HCT116 (cell line): ENCODE data around the gene MTUS2. TPM values are rescaled to one million over a fixed set of nuclear protein-coding genes. Genes with fewer than 3 reads are reported as not detected.

ENCODE experiments used
- ATAC-seq: fragments of 200-7000 bp; cut with Tn5 transposase; 2 replicates; pipeline ENCODE4 v1.9.1; 2020; ENCODE audit warnings: mild to moderate bottlenecking, moderate library complexity
- BruUV-seq: library from RNA; stranded (reverse); fragments of 400-500 nt; replicated peaks from 2 replicates; lab custom pipeline; 2021; lab: Mats Ljungman, UMichigan
- CTCF ChIA-PET: fragments of 300-600 bp; sonication (Branson Sonifier 250); formaldehyde crosslinking; loops from one replicate; lab custom pipeline; 2021; ENCODE audit warnings: antibody characterized with exemption; lab: Charles Lee
- POLR2A ChIA-PET: fragments of 300-600, 350-600 bp; sonication (Branson Sonifier 250); formaldehyde crosslinking; loops from one replicate; lab custom pipeline; 2021; ENCODE audit warnings: antibody characterized with exemption; lab: Charles Lee
- RAD21 ChIA-PET, 2 experiments: fragments of 300-600 bp; sonication (Branson Sonifier 250); formaldehyde crosslinking; loops; one replicate each; lab custom pipeline; 2023; ENCODE audit warnings: low total read pairs in 2 of 2; ENCODE audit not compliant: uncharacterized antibody in 2 of 2, unreplicated experiment in 2 of 2, low non-redundant PET in 1 of 2; lab: Charles Lee
- DNase-seq: peaks from one replicate; pipeline ENCODE4 v3.0.0-alpha.2; 2010; ENCODE audit warnings: low read depth, low spot score
- H2AFZ ChIP-seq: fragments of 200-600 bp; shearing (Covaris generic), sonication (generic); 2 replicates; pipeline ENCODE4 v1.6.1; 2017; ENCODE audit warnings: low read depth, mixed run types, mixed read lengths, antibody characterized with exemption, low read length; ENCODE audit not compliant: poor library complexity, severe bottlenecking
- H3K27ac ChIP-seq: 2 replicates; pipeline ENCODE4 v1.5.1; 2012; ENCODE audit warnings: low read depth, low read length
- H3K27me3 ChIP-seq: fragments of 200-600 bp; sonication (generic); 2 replicates; pipeline ENCODE4 v1.6.1; 2016; ENCODE audit warnings: mixed run types, low read length, mixed read lengths; ENCODE audit not compliant: insufficient read depth
- H3K36me3 ChIP-seq, 2 experiments: fragments of 200-500 bp in 1 of 2; fragments of 200-600 bp in 1 of 2; sonication (Bioruptor generic) in 1 of 2; sonication (generic) in 1 of 2; 2 replicates each; pipeline versions ENCODE4 v1.5.1 to v1.6.1; 2014 to 2016; ENCODE audit warnings: low read length in 2 of 2, inconsistent platforms in 1 of 2, mixed read lengths in 1 of 2, mixed run types in 1 of 2; ENCODE audit not compliant: insufficient read depth in 2 of 2, control insufficient read depth in 1 of 2
- H3K4me1 ChIP-seq, 2 experiments: fragments of 200-600 bp in 1 of 2; sonication (generic) in 1 of 2; 2 replicates each; pipeline versions ENCODE4 v1.5.1 to v1.6.1; 2012 to 2017; ENCODE audit warnings: low read length in 2 of 2, inconsistent platforms in 1 of 2, mild to moderate bottlenecking in 1 of 2, mixed read lengths in 1 of 2, mixed run types in 1 of 2, moderate library complexity in 1 of 2; ENCODE audit not compliant: insufficient read depth in 2 of 2, control insufficient read depth in 1 of 2
- H3K4me2 ChIP-seq: fragments of 200-600 bp; sonication (generic); 2 replicates; pipeline ENCODE4 v1.6.1; 2017; ENCODE audit warnings: mixed run types, low read length, mixed read lengths
- H3K4me3 ChIP-seq, 2 experiments: fragments of 200-600 bp in 1 of 2; sonication (generic) in 1 of 2; replicated peaks in 1 of 2; 2 replicates each; pipeline ENCODE4 v1.5.1; 2011 to 2016; ENCODE audit warnings: low read length in 2 of 2, control low read depth in 1 of 2, low read depth in 1 of 2, mild to moderate bottlenecking in 1 of 2, mixed read lengths in 1 of 2, mixed run types in 1 of 2
- H3K79me2 ChIP-seq: fragments of 200-600 bp; sonication (generic); 2 replicates; pipeline ENCODE4 v1.6.1; 2017; ENCODE audit warnings: mild to moderate bottlenecking, mixed run types, low read length, moderate library complexity, mixed read lengths; ENCODE audit not compliant: insufficient read depth
- H3K9ac ChIP-seq: fragments of 200-600 bp; sonication (generic); 2 replicates; pipeline ENCODE4 v1.6.1; 2016; ENCODE audit warnings: low read length, mixed read lengths
- H3K9me2 ChIP-seq: fragments of 200-600 bp; sonication (generic), shearing (Covaris generic); 2 replicates; pipeline ENCODE4 v1.6.1; 2017; ENCODE audit warnings: mixed run types, mild to moderate bottlenecking, moderate library complexity; ENCODE audit not compliant: insufficient read depth
- H3K9me3 ChIP-seq, 2 experiments: fragments of 200-500 bp in 1 of 2; fragments of 200-600 bp in 1 of 2; sonication (Bioruptor generic) in 1 of 2; sonication (generic) in 1 of 2; 2 replicates each; pipeline ENCODE4 v1.6.1; 2014 to 2017; ENCODE audit warnings: low read length in 2 of 2, mixed read lengths in 2 of 2, inconsistent platforms in 1 of 2, low read depth in 1 of 2, mild to moderate bottlenecking in 1 of 2, mixed run types in 1 of 2, moderate library complexity in 1 of 2; ENCODE audit not compliant: control insufficient read depth in 1 of 2, insufficient read depth in 1 of 2
- H4K20me1 ChIP-seq: fragments of 200-600 bp; sonication (generic), shearing (Covaris generic); 2 replicates; pipeline ENCODE4 v1.6.1; 2017; ENCODE audit warnings: mixed run types, mild to moderate bottlenecking, moderate library complexity; ENCODE audit not compliant: insufficient read depth
- EZH2 ChIP-seq: fragments of 200-600 bp; sonication (generic); IDR thresholded peaks from 2 replicates; pipeline ENCODE4 v1.6.1; 2017; ENCODE audit warnings: antibody characterized with exemption, mixed run types
- FOSL1 ChIP-seq: IDR thresholded peaks from 2 replicates; pipeline ENCODE4 v1.6.1; 2012; ENCODE audit warnings: low read depth
- POLR2A ChIP-seq: IDR thresholded peaks from 2 replicates; pipeline ENCODE4 v1.7.0; 2011; ENCODE audit warnings: borderline replicate concordance; ENCODE audit not compliant: insufficient read depth, insufficient read length; ENCODE audit errors: extremely low read depth
- POLR2AphosphoS5 ChIP-seq: IDR thresholded peaks from 2 replicates; pipeline ENCODE4 v1.6.1; 2011; ENCODE audit warnings: mild to moderate bottlenecking, low read depth, low read length, moderate library complexity
- TCF7L2 ChIP-seq: IDR thresholded peaks from 2 replicates; pipeline ENCODE4 v1.7.0; 2011; ENCODE audit warnings: borderline replicate concordance, inconsistent platforms; ENCODE audit not compliant: insufficient read depth, insufficient read length; ENCODE audit errors: extremely low read depth
- YY1 ChIP-seq: IDR thresholded peaks from 2 replicates; pipeline ENCODE4 v1.6.1; 2011; ENCODE audit warnings: low read length, low read depth, moderate library complexity, mild to moderate bottlenecking; ENCODE audit not compliant: insufficient replicate concordance; ENCODE audit errors: extremely low read depth
- intact Hi-C: fragments of 100-400 bp; cut with micrococcal nuclease; formaldehyde crosslinking; loops from 2 replicates; pipeline ENCODE4 v1.10.0; 2022
- total RNA-seq: library from RNA; stranded (reverse); gene quantifications from one replicate; pipeline ENCODE4 v1.2.1, GENCODE V29; 2021; ENCODE audit not compliant: unreplicated experiment
- TF ChIP-seq, protein P1 (sequence below): IDR thresholded peaks from 2 replicates; pipeline ENCODE4 v1.6.1; 2011; ENCODE audit warnings: mild to moderate bottlenecking, low read length, moderate library complexity; ENCODE audit not compliant: insufficient replicate concordance; ENCODE audit errors: extremely low read depth

The MTUS2 gene
- total RNA-seq, 1 experiment from 2014 or later, result 0.02 TPM

DNA sequence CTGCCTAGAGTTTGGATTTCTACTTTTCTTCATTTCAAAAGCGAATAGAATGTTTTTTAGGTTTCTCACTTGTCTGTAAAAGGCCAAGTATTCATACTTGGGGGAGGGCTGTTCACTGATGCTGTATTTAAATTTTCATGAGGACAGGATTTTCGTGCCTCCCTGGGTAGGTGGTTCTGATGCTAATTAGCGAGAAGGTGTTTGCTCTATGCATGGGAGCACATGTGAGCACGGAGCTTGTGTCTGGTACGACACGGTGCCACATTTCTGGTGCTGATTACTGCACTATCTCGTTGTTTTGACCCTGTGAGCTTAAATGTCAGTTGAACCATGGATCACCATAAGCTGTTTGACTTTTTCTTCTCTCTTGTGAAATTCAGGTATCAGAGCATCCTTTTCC, 45.8 kb downstream of the MTUS2 start:
- H3K4me1 ChIP-seq, result no peaks in the 10 kb centered on the region
- ChIA-PET CTCF (no interaction called here), POLR2A (no interaction called here), RAD21 (no interaction called here)
- H3K9me3 ChIP-seq, result no peaks in the 10 kb centered on the region
- H3K79me2 ChIP-seq, result no peaks in the 10 kb centered on the region
- H3K27ac ChIP-seq, result no peak overlapping the region
- H3K4me2 ChIP-seq, result no peak overlapping the region
- no TSS peak for BruUV-seq
- no peak for DNase-seq
- no peaks in the 10 kb centered on the region for H3K9me2 ChIP-seq
- TF ChIP-seq YY1, result no peak
- H4K20me1 ChIP-seq, result no peaks in the 10 kb centered on the region
- no peaks in the 10 kb centered on the region for H3K36me3 ChIP-seq
- H3K27me3 ChIP-seq, result peaks cover 26% of the 10 kb centered on the region; the same call in 1 of the 2 replicates
- intact Hi-C loops, result no loop called here
- no peak for ATAC-seq
- H3K9ac ChIP-seq, result no peak overlapping the region
- no peak overlapping the region for H3K4me3 ChIP-seq
- H2AFZ ChIP-seq, result no peak overlapping the region

DNA sequence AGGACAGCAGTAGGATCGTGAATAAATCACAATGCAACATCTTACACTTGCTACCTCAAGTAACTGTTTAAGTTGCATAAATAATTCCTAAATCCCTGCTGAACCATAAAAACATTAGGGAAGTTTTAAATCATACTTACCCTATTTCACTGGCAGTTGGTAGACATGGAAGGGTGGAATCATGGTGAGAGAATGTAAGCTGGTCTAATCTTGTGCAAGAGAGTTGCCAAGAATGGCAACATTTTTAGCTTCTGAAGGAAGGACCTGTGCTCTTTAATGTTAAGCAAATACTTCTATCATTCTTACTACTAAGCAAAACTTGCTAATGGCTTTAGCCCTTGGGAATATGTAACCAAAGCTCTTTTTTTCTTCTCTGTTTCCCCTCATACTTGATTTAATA, 46.8 kb downstream of the MTUS2 start:
- CTCF ChIA-PET, result no interaction called here
- no peak overlapping the region for H3K4me2 ChIP-seq
- DNase-seq (no peak), ATAC-seq (no peak)
- BruUV-seq, result no TSS peak
- no peaks in the 10 kb centered on the region for H3K36me3 ChIP-seq
- H3K27ac ChIP-seq, result no peak overlapping the region
- no peaks in the 10 kb centered on the region for H3K9me2 ChIP-seq
- no peaks in the 10 kb centered on the region for H3K4me1 ChIP-seq
- intact Hi-C loops, result no loop called here
- no peaks in the 10 kb centered on the region for H4K20me1 ChIP-seq
- RAD21 ChIA-PET, result no interaction called here
- TF ChIP-seq FOSL1 (no peak), YY1 (no peak), EZH2 (no peak), POLR2AphosphoS5 (no peak), TCF7L2 (no peak), POLR2A (no peak)
- TF ChIP-seq, protein P1, sequence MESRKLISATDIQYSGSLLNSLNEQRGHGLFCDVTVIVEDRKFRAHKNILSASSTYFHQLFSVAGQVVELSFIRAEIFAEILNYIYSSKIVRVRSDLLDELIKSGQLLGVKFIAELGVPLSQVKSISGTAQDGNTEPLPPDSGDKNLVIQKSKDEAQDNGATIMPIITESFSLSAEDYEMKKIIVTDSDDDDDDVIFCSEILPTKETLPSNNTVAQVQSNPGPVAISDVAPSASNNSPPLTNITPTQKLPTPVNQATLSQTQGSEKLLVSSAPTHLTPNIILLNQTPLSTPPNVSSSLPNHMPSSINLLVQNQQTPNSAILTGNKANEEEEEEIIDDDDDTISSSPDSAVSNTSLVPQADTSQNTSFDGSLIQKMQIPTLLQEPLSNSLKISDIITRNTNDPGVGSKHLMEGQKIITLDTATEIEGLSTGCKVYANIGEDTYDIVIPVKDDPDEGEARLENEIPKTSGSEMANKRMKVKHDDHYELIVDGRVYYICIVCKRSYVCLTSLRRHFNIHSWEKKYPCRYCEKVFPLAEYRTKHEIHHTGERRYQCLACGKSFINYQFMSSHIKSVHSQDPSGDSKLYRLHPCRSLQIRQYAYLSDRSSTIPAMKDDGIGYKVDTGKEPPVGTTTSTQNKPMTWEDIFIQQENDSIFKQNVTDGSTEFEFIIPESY, result no peak
- H3K79me2 ChIP-seq, result no peaks in the 10 kb centered on the region
- H3K27me3 ChIP-seq, result peaks cover 26% of the 10 kb centered on the region; the same call in 1 of the 2 replicates
- POLR2A ChIA-PET, result no interaction called here
- H3K9me3 ChIP-seq, result no peaks in the 10 kb centered on the region
- no peak overlapping the region for H3K4me3 ChIP-seq
- H3K9ac ChIP-seq, result no peak overlapping the region
- no peak overlapping the region for H2AFZ ChIP-seq
